SH-SY5Y (cell line): ENCODE results near the gene SECISBP2L.

Experiments
- GATA2 ChIP-seq: IDR thresholded peaks from 2 replicates; pipeline ENCODE4 v1.6.1; 2011; ENCODE audit warnings: mild to moderate bottlenecking, low read depth, low read length
- GATA3 ChIP-seq: IDR thresholded peaks from 2 replicates; pipeline ENCODE4 v1.6.1; 2011; ENCODE audit warnings: low read depth, mild to moderate bottlenecking, low read length, moderate library complexity

DNA sequence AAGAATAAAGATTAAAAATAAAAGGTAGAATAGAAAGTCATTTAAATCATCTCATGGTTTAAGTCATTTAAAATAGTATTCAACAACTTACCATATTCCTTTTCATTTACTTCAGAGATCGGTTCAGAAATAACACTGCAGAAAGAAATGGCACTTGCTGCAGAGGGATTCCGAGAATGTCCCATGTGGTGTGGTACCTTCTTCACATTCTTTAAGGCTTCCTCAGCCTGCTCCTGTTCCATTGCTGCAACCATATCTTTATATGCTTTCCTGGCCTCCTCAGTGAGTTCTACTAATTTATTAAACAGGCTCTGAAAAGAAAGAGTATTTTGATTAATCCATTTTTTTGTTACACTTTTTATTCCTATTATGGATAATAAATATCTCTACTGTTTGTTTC lies 50.0 kb downstream of the SECISBP2L start:
- TF ChIP-seq GATA2 (no peak), GATA3 (no peak)
